Prostate gland (tissue), 2 donors: ENCODE data around the gene ZNF616. TPM values are rescaled to one million over a fixed set of nuclear protein-coding genes. Genes with fewer than 3 reads are reported as not detected.

ENCODE experiments used
- DNase-seq: peaks from one replicate; pipeline ENCODE4 v3.0.0-alpha.2; 2019; ENCODE audit warnings: low spot score
- H3K27ac ChIP-seq, 2 donors: fragments of 200-600 bp; sonication (generic); 2 replicates each; pipeline ENCODE4 v1.5.1; 2017 to 2019
- H3K27me3 ChIP-seq: fragments of 200-600 bp; sonication (generic); replicated peaks from 2 replicates; pipeline ENCODE4 v1.5.1; 2019; ENCODE audit not compliant: insufficient read depth
- H3K36me3 ChIP-seq, 2 donors: fragments of 200-600 bp; sonication (generic); 1 replicate in 1 of 2; 2 replicates in 1 of 2; pipeline versions ENCODE4 v1.5.1 to v1.8.1; 2017 to 2019
- H3K4me1 ChIP-seq: fragments of 200-600 bp; sonication (generic); replicated peaks from 2 replicates; pipeline ENCODE4 v1.5.1; 2019
- H3K4me3 ChIP-seq, 2 donors: fragments of 200-600 bp; sonication (generic); 2 replicates each; pipeline ENCODE4 v1.5.1; 2017 to 2019
- H3K9me3 ChIP-seq: fragments of 200-600 bp; sonication (generic); 2 replicates; pipeline ENCODE4 v1.5.1; 2017
- CTCF ChIP-seq, 4 experiments: fragments of 200-600 bp in 2 of 4; fragments of 450-650 bp in 2 of 4; sonication (generic) in 2 of 4; IDR thresholded peaks; 1 replicate in 3 of 4; 2 replicates in 1 of 4; pipeline ENCODE4 v1.5.1; 2016 to 2019; ENCODE audit warnings: antibody characterized with exemption in 4 of 4, mild to moderate bottlenecking in 2 of 4, moderate library complexity in 2 of 4
- POLR2A ChIP-seq: fragments of 450-650 bp; IDR thresholded peaks from one replicate; pipeline ENCODE4 v1.6.1; 2016; ENCODE audit warnings: antibody characterized with exemption, mild to moderate bottlenecking
- POLR2AphosphoS5 ChIP-seq: sonication (generic); formaldehyde crosslinking; IDR thresholded peaks from one replicate; pipeline ENCODE4 v1.6.1; 2017; ENCODE audit warnings: antibody characterized with exemption
- WGBS: methylation state at CpG from one replicate; pipeline ENCODE4 v1.1.5; 2018; 5-methylcytosine and 5-hydroxymethylcytosine counted together
- intact Hi-C: fragments of 100-400 bp; cut with DNase I; formaldehyde crosslinking; loops from one replicate; pipeline ENCODE4 v1.14.2; 2022
- total RNA-seq, 2 donors: library from RNA; depleted of rRNA; stranded (reverse); fragments of >200 nt; gene quantifications; one replicate each; pipeline ENCODE4 v1.1.0, GENCODE V29; 2016

ZNF616 gene
- total RNA-seq, 2 donors from 2014 or later = 9.1 to 13.7 TPM

- WGBS = 96% methylated on average over 12 of the region's 12 CpGs
- Histone ChIP-seq H3K36me3 (peaks cover 12 to 23% of the 10 kb centered on the region in 2 donors), H3K4me3 (no peak overlapping the region)
Observed at GRCh38 chr19:52115526-52116053, 24.1 kb downstream of the ZNF616 start.

GRCh38 chr19:52114691-52115090 is 25.0 kb downstream of the ZNF616 start:
- Histone ChIP-seq H3K27me3 (no peaks in the 10 kb centered on the region), H3K9me3 (peaks cover 6% of the 10 kb centered on the region), H3K4me1 (no peaks in the 10 kb centered on the region), H3K27ac (no peak overlapping the region), H3K4me3 (no peak overlapping the region), H3K36me3 (peaks cover 12 to 19% of the 10 kb centered on the region in 2 donors)
- no peak for TF ChIP-seq POLR2A
- TF ChIP-seq CTCF (IDR thresholded peaks at IDR 0.05) = no peak
- no peak for TF ChIP-seq POLR2AphosphoS5
- DNase-seq = no peak
- whole genome bisulfite sequencing = 97% methylated on average over 5 of the region's 5 CpGs
- intact Hi-C loops = no loop called here

More at GRCh38 chr19:52115526-52116053, 24.1 kb downstream of the ZNF616 start:
- no peak for DNase-seq
- Histone ChIP-seq H3K4me1 (no peaks in the 10 kb centered on the region), H3K27ac (no peak overlapping the region), H3K9me3 (peaks cover 6% of the 10 kb centered on the region), H3K27me3 (no peaks in the 10 kb centered on the region)
- TF ChIP-seq CTCF (IDR thresholded peaks at IDR 0.05) = no peak
- TF ChIP-seq POLR2AphosphoS5 = no peak
- TF ChIP-seq POLR2A = no peak
- intact Hi-C loops = no loop called here

- Histone ChIP-seq H3K27ac (no peak overlapping the region), H3K4me3 (no peak overlapping the region), H3K36me3 (peaks cover 12 to 15% of the 10 kb centered on the region in 2 donors), H3K9me3 (peaks cover 6% of the 10 kb centered on the region), H3K4me1 (no peaks in the 10 kb centered on the region), H3K27me3 (no peaks in the 10 kb centered on the region)
- WGBS = 94% methylated on average over 3 of the region's 3 CpGs
- no peak for DNase-seq
- no peak for TF ChIP-seq POLR2A
- no peak for TF ChIP-seq POLR2AphosphoS5
- intact Hi-C loops = no loop called here
Observed at GRCh38 chr19:52112624-52113023, 27.1 kb downstream of the ZNF616 start.

- Histone ChIP-seq H3K27ac (no peak overlapping the region), H3K4me3 (no peak overlapping the region), H3K4me1 (no peaks in the 10 kb centered on the region), H3K27me3 (no peaks in the 10 kb centered on the region), H3K36me3 (peaks cover 2 to 8% of the 10 kb centered on the region in 2 donors), H3K9me3 (peaks cover 6% of the 10 kb centered on the region)
- no peak for TF ChIP-seq CTCF (IDR thresholded peaks at IDR 0.05)
- TF ChIP-seq POLR2AphosphoS5 = no peak
- TF ChIP-seq POLR2A = no peak
- WGBS = 86% methylated on average over 6 of the region's 6 CpGs
- no peak for DNase-seq
- intact Hi-C loops = no loop called here
Observed at GRCh38 chr19:52110780-52111179, 29.0 kb downstream of the ZNF616 start.

- Histone ChIP-seq H3K4me3 (no peak overlapping the region), H3K36me3 (no peaks in the 10 kb centered on the region), H3K9me3 (no peaks in the 10 kb centered on the region), H3K27ac (no peak overlapping the region), H3K4me1 (no peaks in the 10 kb centered on the region), H3K27me3 (no peaks in the 10 kb centered on the region)
- WGBS = 93% methylated on average over 1 of the region's 1 CpG
- DNase-seq = no peak
- TF ChIP-seq POLR2AphosphoS5 = no peak
- no peak for TF ChIP-seq POLR2A
- TF ChIP-seq CTCF (IDR thresholded peaks at IDR 0.05) = no peak
- intact Hi-C loops = no loop called here
Observed at GRCh38 chr19:52102782-52103181, 37.0 kb downstream of the ZNF616 start.
